PC-3 (cell line): ENCODE data around the gene EIF2A. TPM values are rescaled to one million over a fixed set of nuclear protein-coding genes. Genes with fewer than 3 reads are reported as not detected.
"Not testable (repeated sequence)": the region's sequence is repeated elsewhere in the genome, so short reads cannot be mapped to it uniquely, and the experiment has no call there.

Experiments
- ATAC-seq: fragments of 200-7000 bp; cut with Tn5 transposase; 2 replicates; pipeline ENCODE4 v1.9.1; 2020; ENCODE audit warnings: mild to moderate bottlenecking, moderate library complexity
- Bru-seq: library from RNA; stranded (reverse); fragments of 400-500 nt; gene quantifications from one replicate; lab custom pipeline; 2021; lab: Mats Ljungman, UMichigan
- BruChase-seq, 2 experiments: library from RNA; stranded (reverse); fragments of 400-500 nt; gene quantifications; one replicate each; lab custom pipeline; 2021; lab: Mats Ljungman, UMichigan
- BruUV-seq: library from RNA; stranded (reverse); fragments of 400-500 nt; replicated peaks from 2 replicates; lab custom pipeline; 2021; lab: Mats Ljungman, UMichigan
- CTCF ChIA-PET: fragments of 300-600 bp; sonication (Branson Sonifier 250); formaldehyde crosslinking; loops from one replicate; lab custom pipeline; 2022; ENCODE audit warnings: antibody characterized with exemption; lab: Charles Lee
- POLR2A ChIA-PET: fragments of 300-600 bp; sonication (Branson Sonifier 250); formaldehyde crosslinking; loops from one replicate; lab custom pipeline; 2022; ENCODE audit warnings: antibody characterized with exemption; ENCODE audit not compliant: unreplicated experiment; lab: Charles Lee
- DNase-seq: peaks from one replicate; pipeline ENCODE4 v3.0.0-alpha.2; 2015
- H2AFZ ChIP-seq: fragments of 300-600 bp; sonication (generic); 2 replicates; pipeline ENCODE4 v1.6.0; 2016; ENCODE audit warnings: antibody characterized with exemption, low read length
- H3F3A ChIP-seq: fragments of 300-600 bp; sonication (generic); one replicate; pipeline ENCODE4 v1.6.0; 2017; ENCODE audit warnings: antibody characterized with exemption, low read length, control low read depth, mild to moderate bottlenecking; ENCODE audit not compliant: unreplicated experiment
- H3K27ac ChIP-seq: fragments of 300-600 bp; sonication (generic); 2 replicates; pipeline ENCODE4 v1.5.1; 2016; ENCODE audit warnings: mild to moderate bottlenecking, low read length
- H3K27me3 ChIP-seq: fragments of 300-600 bp; sonication (generic); 2 replicates; pipeline ENCODE4 v1.6.1; 2016; ENCODE audit warnings: low read length, mixed read lengths
- H3K36me3 ChIP-seq: fragments of 300-600 bp; sonication (generic); 2 replicates; pipeline ENCODE4 v1.6.1; 2016; ENCODE audit warnings: low read depth, mixed run types, low read length, mixed read lengths
- H3K4me1 ChIP-seq: fragments of 300-600 bp; sonication (generic); 2 replicates; pipeline ENCODE4 v1.5.1; 2016; ENCODE audit warnings: low read length; ENCODE audit not compliant: insufficient read depth
- H3K4me2 ChIP-seq: fragments of 300-600 bp; sonication (generic); 2 replicates; pipeline ENCODE4 v1.6.0; 2016; ENCODE audit warnings: low read length
- H3K4me3 ChIP-seq: fragments of 300-600 bp; sonication (generic); 2 replicates; pipeline ENCODE4 v1.5.1; 2016; ENCODE audit warnings: mild to moderate bottlenecking, low read length, mixed read lengths
- H3K79me2 ChIP-seq: fragments of 300-600 bp; sonication (generic); 2 replicates; pipeline ENCODE4 v1.6.1; 2017; ENCODE audit warnings: low read length, mixed read lengths
- H3K9ac ChIP-seq: fragments of 300-600 bp; sonication (generic); 2 replicates; pipeline ENCODE4 v1.6.0; 2016; ENCODE audit warnings: mild to moderate bottlenecking, low read length
- H3K9me2 ChIP-seq: fragments of 300-600 bp; sonication (generic); replicated peaks from 2 replicates; pipeline ENCODE4 v1.6.1; 2016; ENCODE audit warnings: mixed run types, low read length, mixed read lengths
- H3K9me3 ChIP-seq: fragments of 300-600 bp; sonication (generic); 2 replicates; pipeline ENCODE4 v1.6.1; 2016; ENCODE audit warnings: low read length, mixed read lengths
- H4K20me1 ChIP-seq: fragments of 300-600 bp; sonication (generic); 2 replicates; pipeline ENCODE4 v1.6.1; 2016; ENCODE audit warnings: low read length, mixed read lengths
- CTCF ChIP-seq: fragments of 300-600 bp; sonication (generic); conservative IDR thresholded peaks from 2 replicates; pipeline ENCODE4 v1.5.1; 2017; ENCODE audit warnings: antibody characterized with exemption, low read depth, mild to moderate bottlenecking, low read length
- EZH2 ChIP-seq: fragments of 300-600 bp; sonication (generic); IDR thresholded peaks from one replicate; pipeline ENCODE4 v1.6.1; 2017; ENCODE audit warnings: antibody characterized with exemption, mild to moderate bottlenecking, low read length; ENCODE audit not compliant: unreplicated experiment
- EZH2phosphoT487 ChIP-seq: fragments of 300-600 bp; sonication (generic); IDR thresholded peaks from 2 replicates; pipeline ENCODE4 v1.6.1; 2018; ENCODE audit warnings: mild to moderate bottlenecking, antibody characterized with exemption, low read length, borderline replicate concordance
- intact Hi-C: fragments of 100-400 bp; cut with micrococcal nuclease; formaldehyde crosslinking; loops from 2 replicates; pipeline ENCODE4 v1.9.0; 2023
- long read RNA-seq: library from polyadenylated mRNA; unstranded; transcript quantifications from one replicate; pipeline ENCODE4 v2.0.0, GENCODE V29; 2021; ENCODE audit not compliant: unreplicated experiment
- total RNA-seq: library from RNA; depleted of rRNA; stranded (reverse); fragments of >200 nt; gene quantifications from 2 replicates; pipeline ENCODE4 v1.2.3, GENCODE V29; 2014; rRNA removed

Gene EIF2A
- total RNA-seq (67.9 and 92.4 TPM in 2 replicates), Bru-seq, nascent RNA (percentile 95 among the genes with signal in this experiment), BruChase-seq, experiment 1, labeled RNA remaining after a 6-hour chase (percentile 95 among the genes with signal in this experiment), BruChase-seq, experiment 2, labeled RNA remaining after a 2-hour chase (percentile 94 among the genes with signal in this experiment)
- long read RNA-seq, transcript EIF2A-210 (6 exons, 1,010 nt) = minor isoform, 8 of 176 reads
- long read RNA-seq, transcript EIF2A-203 (14 exons, 2,198 nt) = major isoform, 118 of 176 reads
- long read RNA-seq, partial matches to known transcripts = 38 of 176 reads
- long read RNA-seq, other reads (novel, unspliced or antisense) = 9 of 176 reads

GRCh38 chr3:150546226-150547044, at the start of gene EIF2A, which contains the start of gene SERP1:
TSS of gene EIF2A (plus strand) at chr3:150546787. CDS start at chr3:150546803, 16 bp downstream.
TSS of gene SERP1 (minus strand) at chr3:150546496. CDS start at chr3:150546135, 361 bp downstream.
- Histone ChIP-seq H3K36me3 (peaks cover 29% of the 10 kb centered on the region), H3K9ac (peak within 1 kb of the TSS; percentile 89), H2AFZ (peak within 1 kb of the TSS; percentile 80), H3K79me2 (peaks cover 90% of the 10 kb centered on the region), H3K27ac (peak within 1 kb of the TSS; percentile 83), H3K4me2 (peak within 1 kb of the TSS; percentile 86), H3F3A (no peaks in the 10 kb centered on the region), H3K9me2 (no peaks in the 10 kb centered on the region), H3K4me3 (peak within 1 kb of the TSS; percentile 77), H4K20me1 (peaks cover 38% of the 10 kb centered on the region), H3K27me3 (no peaks in the 10 kb centered on the region), H3K4me1 (peaks cover 33% of the 10 kb centered on the region), H3K9me3 (no peaks in the 10 kb centered on the region)
- POLR2A ChIA-PET = interaction anchor here (0.5 to 1.5 kb wide), 4 partner anchors 23 to 878 kb away, joined by 4 to 6 read pairs (median 4); partner anchors contain the start of gene ERICH6
- DNase-seq (peak; percentile 100), ATAC-seq (peak; percentile 90)
- no TSS peak for BruUV-seq
- CTCF ChIA-PET = interaction anchor here (0.6 to 1.2 kb wide), 2 partner anchors 18 to 307 kb away, joined by 3 to 4 read pairs; no protein-coding TSS in a partner anchor
- TF ChIP-seq CTCF (no peak), EZH2phosphoT487 (no peak), EZH2 (no peak)
- intact Hi-C loops = loop anchor here (2.0 to 5.0 kb wide), 3 partner anchors 56 to 216 kb away; partner anchors contain the start of genes SELENOT and SIAH2

GRCh38 chr3:150497956-150498355, 48.6 kb upstream of the EIF2A start:
- Histone ChIP-seq H3K9me3 (no peaks in the 10 kb centered on the region), H3K4me3 (peak overlapping the region; percentile 29; the same call in 1 of the 2 replicates), H3K4me1 (peaks cover 38% of the 10 kb centered on the region), H3K27ac (peak overlapping the region; percentile 87), H3K36me3 (no peaks in the 10 kb centered on the region), H3F3A (no peaks in the 10 kb centered on the region), H2AFZ (peak overlapping the region; percentile 52; the same call in 1 of the 2 replicates), H3K79me2 (0 out of 2 replicates have a peak, but pooled peaks cover 3% of the 10 kb centered on the region), H4K20me1 (no peaks in the 10 kb centered on the region), H3K27me3 (no peaks in the 10 kb centered on the region), H3K4me2 (peak overlapping the region; percentile 81), H3K9me2 (no peaks in the 10 kb centered on the region), H3K9ac (peak overlapping the region; percentile 24)
- TF ChIP-seq CTCF (no peak), EZH2 (no peak), EZH2phosphoT487 (no peak)
- DNase-seq (peak; percentile 90), ATAC-seq (peak; percentile 94)
- POLR2A ChIA-PET = no interaction called here
- no TSS peak for BruUV-seq
- intact Hi-C loops = loop anchor here (5.0 to 10.0 kb wide), 3 partner anchors 186 to 561 kb away; no protein-coding TSS in a partner anchor
- CTCF ChIA-PET = interaction anchor here (0.5 kb wide), 1 partner anchor 811 kb away, joined by 3 read pairs; no protein-coding TSS in a partner anchor

- H3K4me2 ChIP-seq, H3K79me2 ChIP-seq, ATAC-seq, DNase-seq, H3K9ac ChIP-seq, CTCF ChIA-PET, H3K27me3 ChIP-seq, H3K4me3 ChIP-seq, H3K27ac ChIP-seq, H3K9me2 ChIP-seq, H3F3A ChIP-seq, H4K20me1 ChIP-seq, BruUV-seq, H3K9me3 ChIP-seq, H2AFZ ChIP-seq, intact Hi-C loops, H3K36me3 ChIP-seq, POLR2A ChIA-PET: not testable (repeated sequence)
- H3K4me1 ChIP-seq = peaks cover 26% of the 10 kb centered on the region
Observed at GRCh38 chr3:150500960-150501359, 45.6 kb upstream of the EIF2A start.
